Mesendoderm (in vitro differentiated cells): ENCODE results near the gene NLRP2B.
"Not testable (repeated sequence)": the region's sequence is repeated elsewhere in the genome, so short reads cannot be mapped to it uniquely, and the experiment has no call there.

ENCODE experiments used
- DNase-seq: peaks from one replicate; pipeline ENCODE4 v3.0.0; 2013
- H2AK5ac ChIP-seq: 2 replicates; pipeline ENCODE4 v1.6.1; 2013; ENCODE audit warnings: low read length, inconsistent platforms
- H2BK120ac ChIP-seq: 2 replicates; pipeline ENCODE4 v1.6.1; 2013; ENCODE audit warnings: low read depth, mild to moderate bottlenecking, low read length, moderate library complexity, mixed read lengths
- H2BK15ac ChIP-seq: replicated peaks from 2 replicates; pipeline ENCODE4 v1.6.1; 2013; ENCODE audit warnings: low read depth, mild to moderate bottlenecking, moderate library complexity
- H2BK5ac ChIP-seq: 2 replicates; pipeline ENCODE4 v1.6.1; 2013; ENCODE audit warnings: low read length, inconsistent platforms
- H3K18ac ChIP-seq: 2 replicates; pipeline ENCODE4 v1.6.1; 2013; ENCODE audit warnings: mild to moderate bottlenecking, low read length, mixed read lengths
- H3K23ac ChIP-seq: one replicate; pipeline ENCODE4 v1.6.1; 2013; ENCODE audit warnings: low read length
- H3K27ac ChIP-seq: 2 replicates; pipeline ENCODE4 v1.5.1; 2013; ENCODE audit warnings: low read depth, mild to moderate bottlenecking, inconsistent platforms, low read length, moderate library complexity
- H3K27me3 ChIP-seq: 2 replicates; pipeline ENCODE4 v1.6.1; 2013; ENCODE audit warnings: low read length, control low read depth, mild to moderate bottlenecking, inconsistent platforms; ENCODE audit not compliant: insufficient read depth, poor library complexity
- H3K36me3 ChIP-seq: 2 replicates; pipeline ENCODE4 v1.6.1; 2013; ENCODE audit warnings: low read length, inconsistent platforms; ENCODE audit not compliant: control insufficient read depth, insufficient read depth
- H3K4ac ChIP-seq: one replicate; pipeline ENCODE4 v1.6.1; 2013; ENCODE audit warnings: low read depth, mild to moderate bottlenecking, low read length, moderate library complexity
- H3K4me1 ChIP-seq: 2 replicates; pipeline ENCODE4 v1.6.1; 2013; ENCODE audit warnings: low read depth, low read length, inconsistent platforms; ENCODE audit not compliant: control insufficient read depth
- H3K4me2 ChIP-seq: 2 replicates; pipeline ENCODE4 v1.6.1; 2013; ENCODE audit warnings: low read length
- H3K4me3 ChIP-seq: 2 replicates; pipeline ENCODE4 v1.5.1; 2013; ENCODE audit warnings: mild to moderate bottlenecking, low read length
- H3K56ac ChIP-seq: one replicate; pipeline ENCODE4 v1.6.1; 2013; ENCODE audit warnings: low read length
- H3K79me1 ChIP-seq: 2 replicates; pipeline ENCODE4 v1.6.1; 2013; ENCODE audit warnings: low read length, inconsistent platforms
- H3K79me2 ChIP-seq: 2 replicates; pipeline ENCODE4 v1.6.1; 2013; ENCODE audit warnings: mild to moderate bottlenecking, low read length; ENCODE audit not compliant: control insufficient read depth, insufficient read depth
- H3K9ac ChIP-seq: 2 replicates; pipeline ENCODE4 v1.6.1; 2013; ENCODE audit warnings: low read length, inconsistent platforms
- H4K5ac ChIP-seq: one replicate; pipeline ENCODE4 v1.6.1; 2013; ENCODE audit warnings: low read length
- H4K8ac ChIP-seq: one replicate; pipeline ENCODE4 v1.6.1; 2013; ENCODE audit warnings: low read depth, mild to moderate bottlenecking, control low read depth, low read length, moderate library complexity
- WGBS: extraction: QIAGEN DNeasy Blood & Tissue Kit; methylation state at CpG from one replicate; pipeline ENCODE4 v1.1.7; 2013; ENCODE audit warnings: low lambda C conversion rate, missing lambda C conversion rate; ENCODE audit not compliant: insufficient coverage; ENCODE audit errors: extremely low coverage; 5-methylcytosine and 5-hydroxymethylcytosine counted together

The NLRP2B gene

DNA sequence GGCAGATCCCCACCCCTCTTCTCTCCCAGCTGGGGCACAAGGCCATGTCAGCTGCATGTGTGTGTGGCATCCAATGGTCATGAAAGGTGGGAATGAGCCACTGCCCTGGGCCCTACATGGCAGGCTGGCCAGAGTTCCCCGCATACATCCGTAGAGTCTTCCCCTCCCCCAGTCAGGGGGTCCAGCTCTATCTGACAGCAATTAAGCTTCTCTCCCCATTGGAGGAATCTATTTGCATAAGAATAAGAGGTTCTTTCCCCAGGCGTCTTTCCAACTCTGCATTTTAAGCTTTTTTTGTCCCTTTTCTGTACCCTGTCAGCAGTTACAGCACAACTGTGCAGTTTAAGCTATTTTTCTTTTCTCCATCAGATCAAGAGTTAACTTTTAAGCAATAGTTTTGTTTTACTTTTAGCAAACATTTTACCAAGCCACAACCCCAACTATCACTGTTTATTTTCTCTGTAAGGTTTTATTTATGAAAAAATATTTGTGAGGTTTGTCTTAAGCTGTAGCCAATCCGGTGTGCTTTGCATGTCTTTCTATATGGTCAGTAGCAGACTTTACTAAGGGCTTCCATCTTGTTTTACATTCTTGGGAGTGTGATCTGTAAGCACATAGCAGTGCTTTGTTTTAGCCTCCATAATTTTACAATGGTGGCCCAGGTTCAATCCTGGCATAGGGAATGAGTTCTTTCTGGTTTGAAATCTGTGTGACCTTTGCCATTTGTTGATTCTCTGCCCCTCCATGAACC is 28.7 kb downstream of the NLRP2B start:
- DNase-seq, result no peak
- Histone ChIP-seq H3K9ac (no peak overlapping the region), H3K4me3 (no peak overlapping the region), H2AK5ac (no peak overlapping the region), H2BK120ac (no peak overlapping the region), H3K27ac (no peak overlapping the region), H3K4ac (no peak overlapping the region), H3K4me1 (no peaks in the 10 kb centered on the region), H3K27me3 (no peaks in the 10 kb centered on the region), H4K5ac (no peak overlapping the region), H3K18ac (no peak overlapping the region), H3K23ac (no peak overlapping the region), H3K4me2 (no peak overlapping the region), H4K8ac (no peak overlapping the region), H2BK15ac (no peak overlapping the region), H3K79me2 (no peaks in the 10 kb centered on the region), H2BK5ac (no peak overlapping the region), H3K79me1 (no peaks in the 10 kb centered on the region), H3K36me3 (no peaks in the 10 kb centered on the region), H3K56ac (no peak overlapping the region)
- no CpG with 5 or more reads among the region's 4 CpGs for WGBS

DNA sequence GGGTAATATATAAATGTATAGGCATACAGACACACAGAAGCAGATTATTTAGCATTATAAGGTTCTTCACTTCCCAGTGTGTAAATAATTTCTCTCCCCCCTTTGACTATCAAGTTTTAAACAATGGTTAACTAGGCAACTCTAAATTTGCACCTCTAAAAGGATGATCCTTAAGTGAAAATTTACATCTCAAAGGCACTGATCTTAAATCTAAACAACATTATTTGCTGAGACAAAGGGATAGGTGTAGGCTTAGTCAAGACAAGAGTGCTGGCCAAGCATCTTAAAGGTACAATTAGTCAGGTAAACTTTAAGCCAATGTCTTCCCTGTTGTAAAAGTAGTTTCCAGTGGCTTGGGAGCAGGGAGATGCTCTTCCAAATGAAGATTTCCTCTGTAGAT is 33.0 kb downstream of the NLRP2B start:
- H3K79me2 ChIP-seq, result no peaks in the 10 kb centered on the region

DNA sequence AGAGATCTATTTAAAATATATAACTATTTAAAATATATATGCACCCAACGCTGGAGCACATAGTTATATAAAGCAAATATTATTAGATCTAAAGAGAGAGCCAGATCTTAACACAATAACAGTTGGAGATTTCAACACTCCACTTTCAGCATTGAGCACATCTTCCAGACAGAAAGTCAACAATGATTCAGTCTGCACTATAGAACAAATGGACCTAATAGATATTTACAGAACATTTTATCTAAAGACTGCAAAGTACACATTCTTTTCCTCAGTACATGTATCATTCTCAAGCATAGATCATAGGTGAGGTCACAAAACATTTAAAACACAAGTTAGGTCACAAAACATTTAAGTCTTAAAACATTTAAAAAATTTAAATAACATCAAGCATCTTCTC is 36.4 kb downstream of the NLRP2B start:
- H3K4me2 ChIP-seq, result no peak overlapping the region
- H3K79me2 ChIP-seq, result no peaks in the 10 kb centered on the region
- H2BK15ac ChIP-seq, result no peak overlapping the region
- H3K9ac ChIP-seq, result no peak overlapping the region
- H3K4me3 ChIP-seq, result no peak overlapping the region
- H4K5ac ChIP-seq, result no peak overlapping the region
- no CpG with 5 or more reads among the region's 1 CpG for WGBS
- H2BK120ac ChIP-seq, result no peak overlapping the region
- no peak overlapping the region for H3K18ac ChIP-seq
- H3K4me1 ChIP-seq, result no peaks in the 10 kb centered on the region
- no peaks in the 10 kb centered on the region for H3K36me3 ChIP-seq
- H3K79me1 ChIP-seq, result no peaks in the 10 kb centered on the region
- no peaks in the 10 kb centered on the region for H3K27me3 ChIP-seq
- H3K23ac ChIP-seq, result no peak overlapping the region
- H3K27ac ChIP-seq, result no peak overlapping the region
- H3K56ac ChIP-seq, result no peak overlapping the region
- no peak overlapping the region for H2AK5ac ChIP-seq
- DNase-seq, result no peak
- no peak overlapping the region for H2BK5ac ChIP-seq
- no peak overlapping the region for H3K4ac ChIP-seq
- no peak overlapping the region for H4K8ac ChIP-seq

More for the DNA sequence above, 33.0 kb downstream of the NLRP2B start:
- no peak overlapping the region for H3K27ac ChIP-seq
- no peak overlapping the region for H3K4me3 ChIP-seq
- H2BK5ac ChIP-seq, result no peak overlapping the region
- H3K4ac ChIP-seq, result no peak overlapping the region
- no peaks in the 10 kb centered on the region for H3K27me3 ChIP-seq
- H2BK15ac ChIP-seq, result no peak overlapping the region
- H4K8ac ChIP-seq, result no peak overlapping the region
- no peak overlapping the region for H3K56ac ChIP-seq
- H3K79me1 ChIP-seq, result no peaks in the 10 kb centered on the region
- no peak overlapping the region for H3K9ac ChIP-seq
- no peaks in the 10 kb centered on the region for H3K4me1 ChIP-seq
- H2AK5ac ChIP-seq, result no peak overlapping the region
- no peak overlapping the region for H2BK120ac ChIP-seq
- no peak overlapping the region for H3K23ac ChIP-seq
- no peak overlapping the region for H3K4me2 ChIP-seq
- peak; percentile 17 for DNase-seq
- H4K5ac ChIP-seq, result no peak overlapping the region
- H3K18ac ChIP-seq, result no peak overlapping the region
- H3K36me3 ChIP-seq, result no peaks in the 10 kb centered on the region

DNA sequence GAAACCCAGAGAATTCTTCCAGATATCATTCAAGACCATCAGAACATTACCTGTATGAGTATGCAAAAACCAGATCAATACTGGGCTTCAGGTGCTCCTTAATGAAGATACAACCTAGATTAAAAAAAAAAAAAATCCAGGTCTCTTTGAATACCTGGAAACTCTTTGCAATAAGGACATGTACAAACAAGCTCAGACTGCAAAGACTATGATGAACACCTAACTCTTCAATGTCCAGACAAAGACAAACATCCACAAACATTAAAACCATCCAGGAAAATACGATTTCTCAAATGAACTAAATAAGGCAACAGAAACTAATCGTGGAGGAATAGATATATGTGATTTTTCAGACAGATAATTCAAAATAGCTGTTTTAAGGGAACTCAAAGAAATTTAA is 38.7 kb downstream of the NLRP2B start:
- Histone ChIP-seq H3K4me1 (no peaks in the 10 kb centered on the region), H3K23ac (no peak overlapping the region), H3K18ac (no peak overlapping the region), H2BK15ac (no peak overlapping the region), H4K8ac (no peak overlapping the region), H3K27ac (no peak overlapping the region), H2AK5ac (no peak overlapping the region), H2BK120ac (no peak overlapping the region), H2BK5ac (no peak overlapping the region), H3K4ac (no peak overlapping the region), H3K79me2 (no peaks in the 10 kb centered on the region), H3K36me3 (no peaks in the 10 kb centered on the region), H3K9ac (no peak overlapping the region), H3K4me2 (no peak overlapping the region), H4K5ac (no peak overlapping the region), H3K56ac (no peak overlapping the region), H3K4me3 (no peak overlapping the region), H3K79me1 (no peaks in the 10 kb centered on the region), H3K27me3 (no peaks in the 10 kb centered on the region)
- no peak for DNase-seq
- no CpG with 5 or more reads among the region's 2 CpGs for WGBS

DNA sequence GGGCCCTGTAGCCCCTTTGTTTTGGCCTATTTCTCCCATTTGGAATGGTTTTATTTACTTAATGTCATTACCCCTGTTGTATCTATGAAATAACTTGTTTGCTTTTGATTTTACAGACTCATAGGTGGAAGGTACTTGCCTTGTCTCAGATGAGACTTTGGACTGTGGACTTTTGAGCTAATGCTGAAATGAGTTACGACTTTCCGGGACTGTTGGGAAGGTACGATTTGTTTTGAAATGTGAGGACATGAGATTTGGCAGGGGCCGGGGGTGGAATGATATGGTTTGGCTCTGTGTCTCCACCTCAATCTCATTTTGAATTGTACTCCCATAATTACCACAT is 39.4 kb downstream of the NLRP2B start:
- H3K4ac ChIP-seq, result no peak overlapping the region
- no peak for DNase-seq
- no peak overlapping the region for H3K18ac ChIP-seq
- no peak overlapping the region for H2BK15ac ChIP-seq
- no peaks in the 10 kb centered on the region for H3K79me2 ChIP-seq
- no peak overlapping the region for H2BK5ac ChIP-seq
- H3K79me1 ChIP-seq, result no peaks in the 10 kb centered on the region
- no peak overlapping the region for H2AK5ac ChIP-seq
- H4K5ac ChIP-seq, result no peak overlapping the region
- H3K23ac ChIP-seq, result no peak overlapping the region
- H3K4me3 ChIP-seq, result no peak overlapping the region
- no peak overlapping the region for H2BK120ac ChIP-seq
- no peaks in the 10 kb centered on the region for H3K36me3 ChIP-seq
- no CpG with 5 or more reads among the region's 4 CpGs for WGBS
- H4K8ac ChIP-seq, result no peak overlapping the region
- H3K4me1 ChIP-seq, result no peaks in the 10 kb centered on the region
- no peaks in the 10 kb centered on the region for H3K27me3 ChIP-seq
- no peak overlapping the region for H3K4me2 ChIP-seq
- H3K27ac ChIP-seq, result no peak overlapping the region
- H3K9ac ChIP-seq, result no peak overlapping the region
- H3K56ac ChIP-seq, result no peak overlapping the region

DNA sequence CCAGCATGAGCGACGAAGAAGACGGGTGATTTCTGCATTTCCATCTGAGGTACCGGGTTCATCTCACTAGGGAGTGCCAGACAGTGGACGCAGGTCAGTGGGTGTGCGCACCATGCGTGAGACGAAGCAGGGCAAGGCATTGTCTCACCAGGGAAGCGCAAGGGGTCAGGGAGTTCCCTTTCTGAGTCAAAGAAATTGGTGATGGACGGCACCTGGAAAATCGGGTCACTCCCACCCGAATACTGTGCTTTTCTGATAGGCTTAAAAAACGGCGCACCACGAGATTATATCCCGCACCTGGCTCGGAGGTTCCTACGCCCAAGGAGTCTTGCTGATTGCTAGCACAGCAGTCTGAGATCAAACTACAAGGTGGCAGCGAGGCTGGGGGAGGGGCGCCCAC is 50.6 kb downstream of the NLRP2B start:
- H3K27ac ChIP-seq, H3K4me3 ChIP-seq, H3K23ac ChIP-seq, H3K4me2 ChIP-seq, H3K9ac ChIP-seq, H3K4me1 ChIP-seq, H3K18ac ChIP-seq, H2AK5ac ChIP-seq, H3K4ac ChIP-seq, H4K8ac ChIP-seq, H2BK5ac ChIP-seq, H4K5ac ChIP-seq, H3K79me2 ChIP-seq, H2BK15ac ChIP-seq, DNase-seq, H2BK120ac ChIP-seq, H3K36me3 ChIP-seq, H3K56ac ChIP-seq, H3K27me3 ChIP-seq, H3K79me1 ChIP-seq: not testable (repeated sequence)
- no CpG with 5 or more reads among the region's 20 CpGs for WGBS
